GM23248 (cell line): ENCODE data around the gene P2RY12. TPM values are rescaled to one million over a fixed set of nuclear protein-coding genes. Genes with fewer than 3 reads are reported as not detected.
A peak's percentile ranks its signal among the peaks of the same experiment; 100 is the strongest.

ENCODE experiments used
- DNase-seq: peaks from one replicate; pipeline ENCODE4 v3.0.0-alpha.2; 2015
- H2AFZ ChIP-seq: fragments of 200-600 bp; sonication (generic); 2 replicates; pipeline ENCODE4 v1.6.1; 2016; ENCODE audit warnings: antibody characterized with exemption
- H3F3A ChIP-seq: fragments of 200-600 bp; sonication (generic); 2 replicates; pipeline ENCODE4 v1.6.1; 2016; ENCODE audit warnings: mild to moderate bottlenecking, antibody characterized with exemption, mixed run types; ENCODE audit not compliant: insufficient read depth
- H3K27ac ChIP-seq: fragments of 200-600 bp; sonication (generic); 2 replicates; pipeline ENCODE4 v1.5.1; 2016; ENCODE audit warnings: mild to moderate bottlenecking
- H3K27me3 ChIP-seq: fragments of 200-600 bp; sonication (generic); replicated peaks from 2 replicates; pipeline ENCODE4 v1.6.1; 2016; ENCODE audit warnings: mild to moderate bottlenecking; ENCODE audit not compliant: insufficient read depth
- H3K36me3 ChIP-seq: fragments of 200-600 bp; sonication (generic); 2 replicates; pipeline ENCODE4 v1.6.1; 2016; ENCODE audit warnings: low read depth, mild to moderate bottlenecking
- H3K4me1 ChIP-seq: fragments of 200-600 bp; sonication (generic); 2 replicates; pipeline ENCODE4 v1.6.1; 2016; ENCODE audit warnings: mild to moderate bottlenecking; ENCODE audit not compliant: insufficient read depth
- H3K4me2 ChIP-seq: fragments of 200-600 bp; sonication (generic); one replicate; pipeline ENCODE4 v1.6.1; 2016; ENCODE audit warnings: mild to moderate bottlenecking; ENCODE audit not compliant: unreplicated experiment
- H3K4me3 ChIP-seq: fragments of 200-600 bp; sonication (generic); 2 replicates; pipeline ENCODE4 v1.5.1; 2016; ENCODE audit warnings: mild to moderate bottlenecking
- H3K79me2 ChIP-seq: fragments of 200-600 bp; sonication (generic); 2 replicates; pipeline ENCODE4 v1.6.1; 2016; ENCODE audit warnings: mild to moderate bottlenecking; ENCODE audit not compliant: insufficient read depth
- H3K9ac ChIP-seq: fragments of 200-600 bp; sonication (generic); 2 replicates; pipeline ENCODE4 v1.6.1; 2016; ENCODE audit warnings: mild to moderate bottlenecking
- H3K9me2 ChIP-seq: fragments of 200-600 bp; sonication (generic); 2 replicates; pipeline ENCODE4 v1.6.1; 2016; ENCODE audit warnings: mixed run types, mild to moderate bottlenecking, moderate library complexity; ENCODE audit not compliant: insufficient read depth
- H3K9me3 ChIP-seq: fragments of 200-600 bp; sonication (generic); one replicate; pipeline ENCODE4 v1.6.1; 2017; ENCODE audit warnings: low read depth
- H4K20me1 ChIP-seq: fragments of 200-600 bp; sonication (generic); 2 replicates; pipeline ENCODE4 v1.6.0; 2016; ENCODE audit not compliant: insufficient read depth
- EZH2 ChIP-seq: fragments of 200-600 bp; sonication (generic); IDR thresholded peaks from 2 replicates; pipeline ENCODE4 v1.6.1; 2018; ENCODE audit warnings: antibody characterized with exemption, mild to moderate bottlenecking; ENCODE audit not compliant: insufficient read depth, poor library complexity, severe bottlenecking
- EZH2phosphoT487 ChIP-seq: fragments of 200-600 bp; sonication (generic); IDR thresholded peaks from 2 replicates; pipeline ENCODE4 v1.6.1; 2018; ENCODE audit warnings: antibody characterized with exemption, moderate library complexity, mild to moderate bottlenecking, low read depth; ENCODE audit not compliant: insufficient read depth
- WGBS, 2 experiments: methylation state at CpG; one replicate each; pipeline ENCODE4 v1.1.6; 2015 to 2017; ENCODE audit warnings: low lambda C conversion rate in 2 of 2, low coverage in 1 of 2; ENCODE audit errors: missing lambda C conversion rate in 2 of 2; 5-methylcytosine and 5-hydroxymethylcytosine counted together
- in situ Hi-C: fragments of 300-500 bp; cut with MboI; formaldehyde crosslinking; loops from 2 replicates; pipeline ENCODE4 v1.15.0; 2020
- polyA plus RNA-seq: library from polyadenylated mRNA; unstranded; fragments of >200 nt; fragmentation: Nextera tagmentation; extraction: Ambion mirVana; gene quantifications from 2 replicates; pipeline ENCODE4 v1.2.1, GENCODE V29; 2016
- total RNA-seq: library from RNA; depleted of rRNA; stranded (reverse); fragments of >200 nt; shearing (Covaris generic); gene quantifications from 2 replicates; pipeline ENCODE4 v1.2.3, GENCODE V29; 2014

The P2RY12 gene
- total and polyA plus RNA-seq, 2 experiments from 2014 or later, result not detected

DNA sequence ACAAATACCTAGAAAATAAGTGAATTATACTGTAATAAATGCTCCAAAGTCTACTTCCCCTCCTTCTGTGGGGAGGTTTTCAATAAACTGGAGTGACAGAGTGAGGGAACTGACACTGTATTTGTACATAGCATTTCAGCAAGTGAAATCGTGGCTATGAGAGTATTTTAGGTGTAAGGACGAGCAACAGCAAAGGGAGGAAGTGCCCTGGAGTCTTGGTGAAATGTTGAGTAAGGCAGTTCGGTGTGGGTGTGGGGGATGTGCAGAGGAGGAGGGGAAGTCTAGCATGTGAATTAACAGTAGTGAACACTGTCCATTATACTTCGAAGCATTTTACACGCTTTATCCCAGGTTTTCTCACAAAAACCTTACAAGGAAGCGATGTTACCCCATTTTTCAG, 37.1 kb downstream of the P2RY12 start:
- Histone ChIP-seq H3K79me2 (no peaks in the 10 kb centered on the region), H3K27ac (no peak overlapping the region), H3K4me2 (no peak overlapping the region), H3K27me3 (no peaks in the 10 kb centered on the region), H3K4me3 (no peak overlapping the region), H3K4me1 (peaks cover 9% of the 10 kb centered on the region), H3K36me3 (no peaks in the 10 kb centered on the region), H3K9me3 (no peaks in the 10 kb centered on the region), H2AFZ (peak overlapping the region; percentile 31; the same call in 1 of the 2 replicates), H3K9ac (no peak overlapping the region), H3F3A (peaks cover 6% of the 10 kb centered on the region), H4K20me1 (no peaks in the 10 kb centered on the region), H3K9me2 (no peaks in the 10 kb centered on the region)
- no peak for DNase-seq
- TF ChIP-seq EZH2 (no peak), EZH2phosphoT487 (no peak)
- 92 to 96% methylated on average over 6 of the region's 6 CpGs for WGBS, 2 experiments
- in situ Hi-C loops, result no loop called here

DNA sequence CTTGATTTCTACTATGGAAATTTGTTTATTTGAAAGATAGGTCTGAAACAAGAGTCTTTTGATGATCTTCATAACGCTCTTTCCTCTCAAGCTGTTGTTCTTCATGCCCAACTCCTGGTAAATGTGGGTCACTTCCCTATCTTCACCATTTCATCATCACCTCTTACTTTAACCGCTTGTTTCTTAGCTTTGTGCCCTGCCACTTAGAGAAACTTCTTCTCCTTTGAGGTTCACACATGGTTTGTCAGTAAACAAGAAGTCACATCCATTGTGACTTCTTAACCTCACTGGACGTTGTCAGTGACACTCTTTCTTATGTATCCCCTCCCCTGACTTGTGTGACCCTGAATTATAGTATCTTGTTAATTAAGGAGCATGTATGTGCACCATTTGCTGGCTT, 38.3 kb downstream of the P2RY12 start:
- DNase-seq, result no peak
- Histone ChIP-seq H4K20me1 (no peaks in the 10 kb centered on the region), H3K27ac (peak overlapping the region; percentile 42), H3K9me3 (no peaks in the 10 kb centered on the region), H3K79me2 (no peaks in the 10 kb centered on the region), H3K4me3 (peak overlapping the region; percentile 65), H3K4me1 (peaks cover 9% of the 10 kb centered on the region), H3K4me2 (peak overlapping the region; percentile 73), H3K27me3 (no peaks in the 10 kb centered on the region), H2AFZ (peak overlapping the region; percentile 80), H3K36me3 (no peaks in the 10 kb centered on the region), H3K9me2 (no peaks in the 10 kb centered on the region), H3K9ac (peak overlapping the region; percentile 37; the same call in 1 of the 2 replicates), H3F3A (peaks cover 6% of the 10 kb centered on the region)
- TF ChIP-seq EZH2phosphoT487 (no peak), EZH2 (no peak)
- 60 to 62% methylated on average over 3 of the region's 3 CpGs for WGBS, 2 experiments
- in situ Hi-C loops, result no loop called here

DNA sequence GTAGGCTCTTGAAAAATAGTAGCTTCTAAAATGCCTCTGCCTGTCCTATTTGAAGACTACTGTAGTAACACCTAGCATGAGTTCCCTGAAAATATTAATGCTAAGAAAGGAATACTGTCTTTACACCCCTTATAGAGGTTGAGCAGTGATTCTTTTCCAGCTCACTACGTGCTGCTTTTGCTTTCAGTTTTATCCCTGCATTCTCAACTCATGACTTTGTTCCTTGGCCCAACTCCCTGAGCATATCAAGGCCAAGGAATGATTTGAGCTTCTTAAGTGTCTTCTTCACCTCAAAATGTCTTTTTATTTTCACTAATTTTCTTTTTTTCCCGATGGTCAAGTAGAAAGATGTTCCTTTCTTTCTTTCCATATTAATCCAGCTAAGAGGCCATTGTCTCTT, 38.7 kb downstream of the P2RY12 start:
- peaks cover 9% of the 10 kb centered on the region for H3K4me1 ChIP-seq
- peak overlapping the region; percentile 37 for H3K9ac ChIP-seq
- no peaks in the 10 kb centered on the region for H4K20me1 ChIP-seq
- no peak for TF ChIP-seq EZH2phosphoT487
- no peak for TF ChIP-seq EZH2
- no peaks in the 10 kb centered on the region for H3K9me3 ChIP-seq
- WGBS, 2 experiments, result 0 to 5% methylated on average over 2 of the region's 2 CpGs
- H3F3A ChIP-seq, result peaks cover 6% of the 10 kb centered on the region
- no peaks in the 10 kb centered on the region for H3K79me2 ChIP-seq
- H3K9me2 ChIP-seq, result no peaks in the 10 kb centered on the region
- H3K36me3 ChIP-seq, result no peaks in the 10 kb centered on the region
- H3K4me2 ChIP-seq, result peak overlapping the region; percentile 73
- H3K27ac ChIP-seq, result peak overlapping the region; percentile 42
- peak overlapping the region; percentile 65 for H3K4me3 ChIP-seq
- in situ Hi-C loops, result no loop called here
- peak; percentile 83 for DNase-seq
- peak overlapping the region; percentile 80 for H2AFZ ChIP-seq
- H3K27me3 ChIP-seq, result no peaks in the 10 kb centered on the region

DNA sequence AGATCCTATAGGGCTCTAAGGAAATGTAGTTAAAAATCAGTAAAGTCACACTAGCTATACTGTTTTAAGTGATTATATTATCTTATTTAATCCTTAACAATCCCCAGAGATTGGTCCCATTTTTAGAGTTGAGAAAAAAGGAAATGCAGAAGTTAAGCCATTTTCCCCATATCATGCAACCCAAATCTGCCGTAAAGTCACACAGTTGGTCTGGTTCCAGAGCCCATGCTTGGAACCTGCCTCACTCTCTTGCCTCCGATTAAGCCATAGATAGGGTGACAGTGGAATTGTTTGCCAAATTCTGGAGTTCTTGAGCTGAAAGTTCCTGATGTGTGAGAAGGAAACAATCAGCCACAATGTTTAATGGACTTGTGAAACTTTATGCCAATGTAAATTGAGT, 52.9 kb downstream of the P2RY12 start:
- no peak for TF ChIP-seq EZH2phosphoT487
- TF ChIP-seq EZH2, result no peak
- Histone ChIP-seq H3F3A (peaks cover 19% of the 10 kb centered on the region), H3K27me3 (no peaks in the 10 kb centered on the region)

DNA sequence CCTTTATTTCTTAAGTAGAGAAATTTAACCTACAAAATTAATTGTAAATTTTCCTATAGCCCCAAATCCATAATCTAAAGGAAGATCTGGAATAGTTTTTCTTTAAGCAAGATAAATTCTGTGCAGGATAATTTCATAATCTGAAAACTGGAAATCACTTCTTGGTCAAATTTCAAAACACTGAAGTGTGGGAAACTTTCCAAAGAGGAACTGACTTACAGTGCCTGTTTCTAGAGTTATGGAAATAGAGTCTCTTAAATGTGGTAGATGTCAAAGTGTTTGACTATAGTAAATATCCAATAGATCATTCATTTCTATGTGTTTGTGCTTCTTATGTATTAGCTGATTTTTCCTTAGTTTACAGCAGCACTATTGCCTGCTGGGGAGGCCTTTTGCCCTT, 53.7 kb downstream of the P2RY12 start:
- Histone ChIP-seq H3K27ac (no peak overlapping the region), H3K4me2 (no peak overlapping the region), H3K9me3 (no peaks in the 10 kb centered on the region), H3K79me2 (no peaks in the 10 kb centered on the region), H3K4me3 (no peak overlapping the region), H3F3A (peaks cover 19% of the 10 kb centered on the region), H3K27me3 (no peaks in the 10 kb centered on the region), H3K9me2 (no peaks in the 10 kb centered on the region), H3K36me3 (no peaks in the 10 kb centered on the region), H2AFZ (no peak overlapping the region), H3K9ac (no peak overlapping the region), H3K4me1 (peaks cover 16% of the 10 kb centered on the region), H4K20me1 (no peaks in the 10 kb centered on the region)
- in situ Hi-C loops, result no loop called here
- peak; percentile 15 for DNase-seq
- TF ChIP-seq EZH2 (no peak), EZH2phosphoT487 (no peak)

More for the DNA sequence above, 52.9 kb downstream of the P2RY12 start:
- H3K27ac ChIP-seq, result no peak overlapping the region
- no peak overlapping the region for H3K4me3 ChIP-seq
- no peaks in the 10 kb centered on the region for H3K9me3 ChIP-seq
- no peaks in the 10 kb centered on the region for H4K20me1 ChIP-seq
- no peaks in the 10 kb centered on the region for H3K9me2 ChIP-seq
- 95 to 100% methylated on average over 2 of the region's 2 CpGs for WGBS, 2 experiments
- H3K79me2 ChIP-seq, result no peaks in the 10 kb centered on the region
- in situ Hi-C loops, result no loop called here
- no peak overlapping the region for H3K9ac ChIP-seq
- DNase-seq, result no peak
- H2AFZ ChIP-seq, result no peak overlapping the region
- H3K4me1 ChIP-seq, result peaks cover 16% of the 10 kb centered on the region
- H3K4me2 ChIP-seq, result no peak overlapping the region
- H3K36me3 ChIP-seq, result no peaks in the 10 kb centered on the region
